Smooth muscle cell (in vitro differentiated cells): Measurements from ENCODE around the gene LAP3. TPM values are rescaled to one million over a fixed set of nuclear protein-coding genes. Genes with fewer than 3 reads are reported as not detected.

Experiments used
- DNase-seq: peaks from one replicate; lab custom pipeline; 2025; ENCODE audit not compliant: unreplicated experiment; lab: John Stamatoyannopoulos, UW
- H2AFZ ChIP-seq: fragments of 200-600 bp; sonication (generic); 2 replicates; pipeline ENCODE4 v1.6.0; 2016; ENCODE audit warnings: antibody characterized with exemption, low read depth, mild to moderate bottlenecking
- H3F3A ChIP-seq: fragments of 200-600 bp; sonication (generic); 2 replicates; pipeline ENCODE4 v1.6.0; 2017; ENCODE audit warnings: antibody characterized with exemption, low read depth
- H3K27ac ChIP-seq: fragments of 200-600 bp; sonication (generic); 2 replicates; pipeline ENCODE4 v1.5.1; 2016; ENCODE audit warnings: low read depth, mild to moderate bottlenecking
- H3K27me3 ChIP-seq: fragments of 200-600 bp; sonication (generic); 2 replicates; pipeline ENCODE4 v1.6.1; 2016; ENCODE audit warnings: low read depth, mild to moderate bottlenecking
- H3K36me3 ChIP-seq: fragments of 200-600 bp; sonication (generic); 2 replicates; pipeline ENCODE4 v1.5.1; 2016; ENCODE audit warnings: low read depth
- H3K4me1 ChIP-seq: fragments of 200-600 bp; sonication (generic); 2 replicates; pipeline ENCODE4 v1.5.1; 2016; ENCODE audit warnings: low read depth
- H3K4me2 ChIP-seq: fragments of 200-600 bp; sonication (generic); 2 replicates; pipeline ENCODE4 v1.6.0; 2016; ENCODE audit warnings: mild to moderate bottlenecking
- H3K4me3 ChIP-seq: fragments of 200-600 bp; sonication (generic); 2 replicates; pipeline ENCODE4 v1.5.1; 2016; ENCODE audit warnings: mild to moderate bottlenecking
- H3K79me2 ChIP-seq: fragments of 200-600 bp; sonication (generic); 2 replicates; pipeline ENCODE4 v1.6.0; 2016; ENCODE audit warnings: low read depth, mild to moderate bottlenecking
- H3K9ac ChIP-seq: fragments of 200-600 bp; sonication (generic); 2 replicates; pipeline ENCODE4 v1.6.0; 2016; ENCODE audit warnings: low read depth
- H3K9me3 ChIP-seq: fragments of 200-600 bp; sonication (generic); replicated peaks from 2 replicates; pipeline ENCODE4 v1.5.1; 2016; ENCODE audit warnings: low read depth
- H4K20me1 ChIP-seq: fragments of 200-600 bp; sonication (generic); 2 replicates; pipeline ENCODE4 v1.6.0; 2016; ENCODE audit warnings: low read depth
- WGBS: methylation state at CpG from one replicate; pipeline ENCODE4 v1.1.7; 2016; ENCODE audit warnings: low lambda C conversion rate; 5-methylcytosine and 5-hydroxymethylcytosine counted together
- polyA plus RNA-seq: library from polyadenylated mRNA; unstranded; fragments of >200 nt; fragmentation: Nextera tagmentation; extraction: Ambion mirVana; gene quantifications from 2 replicates; pipeline ENCODE4 v1.2.1, GENCODE V29; 2016
- total RNA-seq: library from RNA; depleted of rRNA; stranded (reverse); fragments of >200 nt; gene quantifications from 2 replicates; pipeline ENCODE4 v1.2.3, GENCODE V29; 2014
- TF ChIP-seq, protein P1 (sequence below): fragments of 200-600 bp; sonication (generic); IDR thresholded peaks from 2 replicates; pipeline ENCODE4 v1.5.1; 2017; ENCODE audit warnings: borderline replicate concordance, mild to moderate bottlenecking, antibody characterized with exemption; ENCODE audit not compliant: insufficient read depth, poor library complexity, severe bottlenecking

Gene LAP3
- total and polyA plus RNA-seq, 2 experiments from 2014 or later = 29.1 to 38.6 TPM

DNA sequence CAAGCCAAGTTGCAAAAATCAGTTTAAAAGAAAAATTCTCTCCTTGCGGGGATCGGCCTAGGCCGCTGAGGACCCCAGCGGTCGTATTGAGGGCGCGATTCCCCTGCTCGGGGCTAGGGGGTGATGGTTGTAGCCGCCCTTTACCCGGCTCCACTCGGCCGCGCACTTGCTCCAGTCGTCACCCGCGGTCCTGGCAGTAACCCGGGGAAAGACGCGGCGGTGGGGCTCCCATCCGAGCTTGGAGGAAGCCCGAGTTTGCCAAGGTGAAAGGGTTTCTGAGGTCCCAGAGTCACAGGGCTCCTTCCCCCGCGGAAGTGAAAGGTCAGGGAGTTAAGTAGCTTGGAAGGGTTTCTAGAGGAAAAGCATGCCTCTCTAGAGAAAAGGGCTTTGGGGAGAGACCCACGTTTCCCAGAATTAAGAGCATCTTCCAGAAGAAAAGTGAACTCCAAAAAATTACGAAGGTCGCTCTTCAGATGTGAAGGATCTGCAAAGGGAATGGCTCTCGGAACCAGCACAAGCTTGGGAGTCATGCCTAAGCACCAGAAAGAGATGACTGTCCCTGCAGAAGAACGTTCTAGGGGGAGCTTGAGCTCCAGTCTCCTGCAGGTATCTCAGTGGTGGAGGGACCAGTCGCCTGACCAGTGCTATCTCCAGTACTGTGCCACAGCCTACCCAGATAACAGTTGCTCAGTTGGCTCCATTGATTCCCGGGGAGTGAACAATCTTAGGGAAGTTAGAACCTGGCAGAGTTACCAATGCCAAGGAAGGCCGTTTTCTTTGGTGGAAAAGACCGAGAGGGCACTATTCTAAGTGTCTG lies 875 bp downstream of the LAP3 start:
- peak overlapping the region; percentile 84 for H3K9ac ChIP-seq
- H3K4me2 ChIP-seq = peak overlapping the region; percentile 91
- no peaks in the 10 kb centered on the region for H4K20me1 ChIP-seq
- peak overlapping the region; percentile 68 for H3K4me3 ChIP-seq
- DNase-seq = no peak
- H3K27me3 ChIP-seq = no peaks in the 10 kb centered on the region
- no peaks in the 10 kb centered on the region for H3K9me3 ChIP-seq
- WGBS = 13% methylated on average over 33 of the region's 33 CpGs
- peaks cover 2% of the 10 kb centered on the region for H3K36me3 ChIP-seq
- peaks cover 6% of the 10 kb centered on the region for H3K4me1 ChIP-seq
- peak overlapping the region; percentile 79 for H3K27ac ChIP-seq
- H3K79me2 ChIP-seq = peaks cover 7% of the 10 kb centered on the region
- no peaks in the 10 kb centered on the region for H3F3A ChIP-seq
- TF ChIP-seq, protein P1, sequence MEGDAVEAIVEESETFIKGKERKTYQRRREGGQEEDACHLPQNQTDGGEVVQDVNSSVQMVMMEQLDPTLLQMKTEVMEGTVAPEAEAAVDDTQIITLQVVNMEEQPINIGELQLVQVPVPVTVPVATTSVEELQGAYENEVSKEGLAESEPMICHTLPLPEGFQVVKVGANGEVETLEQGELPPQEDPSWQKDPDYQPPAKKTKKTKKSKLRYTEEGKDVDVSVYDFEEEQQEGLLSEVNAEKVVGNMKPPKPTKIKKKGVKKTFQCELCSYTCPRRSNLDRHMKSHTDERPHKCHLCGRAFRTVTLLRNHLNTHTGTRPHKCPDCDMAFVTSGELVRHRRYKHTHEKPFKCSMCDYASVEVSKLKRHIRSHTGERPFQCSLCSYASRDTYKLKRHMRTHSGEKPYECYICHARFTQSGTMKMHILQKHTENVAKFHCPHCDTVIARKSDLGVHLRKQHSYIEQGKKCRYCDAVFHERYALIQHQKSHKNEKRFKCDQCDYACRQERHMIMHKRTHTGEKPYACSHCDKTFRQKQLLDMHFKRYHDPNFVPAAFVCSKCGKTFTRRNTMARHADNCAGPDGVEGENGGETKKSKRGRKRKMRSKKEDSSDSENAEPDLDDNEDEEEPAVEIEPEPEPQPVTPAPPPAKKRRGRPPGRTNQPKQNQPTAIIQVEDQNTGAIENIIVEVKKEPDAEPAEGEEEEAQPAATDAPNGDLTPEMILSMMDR = no peak
- peak overlapping the region; percentile 88 for H2AFZ ChIP-seq

DNA sequence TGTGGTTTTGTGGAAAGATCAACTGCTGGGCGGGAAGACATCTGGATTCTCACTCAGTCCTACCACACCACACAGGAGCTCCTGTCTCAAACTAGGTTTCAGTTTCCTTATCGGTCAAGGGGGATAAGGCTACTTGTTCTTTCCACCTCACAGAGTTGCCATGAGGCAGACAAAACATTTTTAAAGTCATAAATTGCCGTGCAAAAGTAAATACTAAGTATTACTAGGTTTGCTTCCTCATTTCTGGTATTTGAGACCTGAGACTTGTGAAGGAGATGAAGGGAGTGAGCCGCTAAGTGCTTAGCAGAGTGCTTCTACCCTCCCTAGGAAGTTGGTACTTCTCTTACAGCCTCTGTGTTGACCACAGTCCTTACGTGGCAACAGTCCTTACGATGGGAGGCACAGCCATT lies 1.5 kb downstream of the LAP3 start:
- no peak overlapping the region for H3K27ac ChIP-seq
- H3K4me3 ChIP-seq = peak overlapping the region; percentile 68
- peaks cover 4% of the 10 kb centered on the region for H3K36me3 ChIP-seq
- H3K9me3 ChIP-seq = no peaks in the 10 kb centered on the region
- peak overlapping the region; percentile 84 for H3K9ac ChIP-seq
- H3K4me1 ChIP-seq = peaks cover 6% of the 10 kb centered on the region
- no peaks in the 10 kb centered on the region for H4K20me1 ChIP-seq
- DNase-seq = no peak
- H3F3A ChIP-seq = no peaks in the 10 kb centered on the region
- H2AFZ ChIP-seq = no peak overlapping the region
- H3K4me2 ChIP-seq = peak overlapping the region; percentile 91
- 92% methylated on average over 6 of the region's 6 CpGs for whole genome bisulfite sequencing
- TF ChIP-seq, protein P1 = no peak
- no peaks in the 10 kb centered on the region for H3K27me3 ChIP-seq
- peaks cover 7% of the 10 kb centered on the region for H3K79me2 ChIP-seq

DNA sequence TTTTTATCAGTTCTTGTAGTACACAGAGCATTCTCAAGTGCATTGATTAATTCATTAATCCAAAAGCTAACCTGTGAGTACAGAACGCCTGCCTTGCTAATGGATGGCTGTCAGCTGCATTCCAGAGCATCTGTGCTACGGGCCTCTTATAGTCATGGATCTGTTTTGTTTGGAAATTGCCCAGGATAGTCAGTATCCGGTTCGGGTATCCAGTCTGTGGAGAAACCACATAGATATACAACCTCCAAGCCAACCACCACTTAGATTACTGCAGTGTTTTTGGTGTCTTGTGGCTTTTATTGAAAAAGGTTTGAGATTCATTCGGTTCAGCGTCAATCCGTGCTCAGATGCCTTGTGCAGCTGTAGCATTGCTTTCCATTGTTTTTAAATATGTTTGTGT lies 4.0 kb downstream of the LAP3 start:
- WGBS = 97% methylated on average over 7 of the region's 7 CpGs
- Histone ChIP-seq H3K4me2 (no peak overlapping the region), H3K27me3 (no peaks in the 10 kb centered on the region), H3F3A (no peaks in the 10 kb centered on the region), H3K4me1 (peaks cover 6% of the 10 kb centered on the region), H3K9me3 (no peaks in the 10 kb centered on the region), H4K20me1 (no peaks in the 10 kb centered on the region), H3K9ac (no peak overlapping the region), H3K27ac (no peak overlapping the region), H2AFZ (no peak overlapping the region), H3K79me2 (peaks cover 7% of the 10 kb centered on the region), H3K4me3 (no peak overlapping the region), H3K36me3 (peaks cover 4% of the 10 kb centered on the region)
- DNase-seq = no peak
- TF ChIP-seq, protein P1 = no peak

DNA sequence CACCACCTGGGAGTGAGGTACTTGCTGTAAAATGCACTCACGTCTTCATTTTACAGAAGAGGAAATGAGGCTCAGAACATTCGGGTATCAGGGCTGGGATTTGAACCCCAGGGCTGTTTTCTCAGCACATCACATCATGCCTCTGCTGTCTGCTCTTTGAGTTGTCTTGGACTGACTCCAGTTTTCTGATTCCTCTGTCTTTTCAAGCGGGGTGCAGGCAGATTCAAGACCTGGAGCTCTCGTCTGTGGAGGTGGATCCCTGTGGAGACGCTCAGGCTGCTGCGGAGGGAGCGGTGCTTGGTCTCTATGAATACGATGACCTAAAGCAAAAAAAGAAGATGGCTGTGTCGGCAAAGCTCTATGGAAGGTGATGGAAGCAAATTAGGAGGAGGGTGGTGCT lies 6.3 kb downstream of the LAP3 start:
- H3K27me3 ChIP-seq = no peaks in the 10 kb centered on the region
- WGBS = 96% methylated on average over 9 of the region's 9 CpGs
- no peak overlapping the region for H3K27ac ChIP-seq
- H4K20me1 ChIP-seq = no peaks in the 10 kb centered on the region
- no peak overlapping the region for H3K9ac ChIP-seq
- TF ChIP-seq, protein P1 = no peak
- no peak overlapping the region for H3K4me2 ChIP-seq
- no peak overlapping the region for H2AFZ ChIP-seq
- peaks cover 7% of the 10 kb centered on the region for H3K79me2 ChIP-seq
- no peak overlapping the region for H3K4me3 ChIP-seq
- no peak for DNase-seq
- peaks cover 4% of the 10 kb centered on the region for H3K36me3 ChIP-seq
- H3F3A ChIP-seq = no peaks in the 10 kb centered on the region
- H3K9me3 ChIP-seq = no peaks in the 10 kb centered on the region
- peaks cover under 1% of the 10 kb centered on the region for H3K4me1 ChIP-seq
